ENCODE results near the gene EBF3. TPM values are rescaled to one million over a fixed set of nuclear protein-coding genes. Genes with fewer than 3 reads are reported as not detected.

The EBF3 gene
- total RNA-seq, 1 donor from 2014 or later: not detected

DNA sequence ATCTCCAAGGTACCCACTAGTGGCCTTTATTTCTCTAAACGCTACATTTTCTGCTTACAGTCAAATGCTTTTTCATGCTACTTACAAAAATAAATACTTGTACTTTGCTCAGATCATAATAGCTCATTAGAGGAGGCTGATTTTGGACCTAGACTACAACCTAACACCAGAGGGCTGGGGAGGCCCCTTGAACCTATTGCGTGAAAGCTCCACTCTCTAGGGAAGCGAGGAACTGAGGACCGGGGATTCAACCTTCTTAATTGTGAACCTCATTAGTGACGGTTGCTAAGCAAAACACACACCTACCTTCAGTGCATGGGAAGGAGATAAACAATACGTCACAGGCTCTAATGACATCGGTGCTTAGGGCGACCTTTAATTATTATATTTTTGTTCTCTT lies 92.1 kb downstream of the EBF3 start:
- no peaks in the 10 kb centered on the region for H3K36me3 ChIP-seq (ENCODE audit: control insufficient read depth, insufficient read depth, low read length)
- no peak for DNase-seq (ENCODE audit: low read depth)
- H3K27me3 ChIP-seq (ENCODE audit: control insufficient read depth, insufficient read depth, low read length): no peaks in the 10 kb centered on the region
- TF ChIP-seq, protein P1, sequence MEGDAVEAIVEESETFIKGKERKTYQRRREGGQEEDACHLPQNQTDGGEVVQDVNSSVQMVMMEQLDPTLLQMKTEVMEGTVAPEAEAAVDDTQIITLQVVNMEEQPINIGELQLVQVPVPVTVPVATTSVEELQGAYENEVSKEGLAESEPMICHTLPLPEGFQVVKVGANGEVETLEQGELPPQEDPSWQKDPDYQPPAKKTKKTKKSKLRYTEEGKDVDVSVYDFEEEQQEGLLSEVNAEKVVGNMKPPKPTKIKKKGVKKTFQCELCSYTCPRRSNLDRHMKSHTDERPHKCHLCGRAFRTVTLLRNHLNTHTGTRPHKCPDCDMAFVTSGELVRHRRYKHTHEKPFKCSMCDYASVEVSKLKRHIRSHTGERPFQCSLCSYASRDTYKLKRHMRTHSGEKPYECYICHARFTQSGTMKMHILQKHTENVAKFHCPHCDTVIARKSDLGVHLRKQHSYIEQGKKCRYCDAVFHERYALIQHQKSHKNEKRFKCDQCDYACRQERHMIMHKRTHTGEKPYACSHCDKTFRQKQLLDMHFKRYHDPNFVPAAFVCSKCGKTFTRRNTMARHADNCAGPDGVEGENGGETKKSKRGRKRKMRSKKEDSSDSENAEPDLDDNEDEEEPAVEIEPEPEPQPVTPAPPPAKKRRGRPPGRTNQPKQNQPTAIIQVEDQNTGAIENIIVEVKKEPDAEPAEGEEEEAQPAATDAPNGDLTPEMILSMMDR (IDR thresholded peaks at IDR 0.05; ENCODE audit: insufficient read depth, low read length, poor library complexity, severe bottlenecking): no peak
- no peak overlapping the region for H3K4me3 ChIP-seq (ENCODE audit: low read depth, low read length)

DNA sequence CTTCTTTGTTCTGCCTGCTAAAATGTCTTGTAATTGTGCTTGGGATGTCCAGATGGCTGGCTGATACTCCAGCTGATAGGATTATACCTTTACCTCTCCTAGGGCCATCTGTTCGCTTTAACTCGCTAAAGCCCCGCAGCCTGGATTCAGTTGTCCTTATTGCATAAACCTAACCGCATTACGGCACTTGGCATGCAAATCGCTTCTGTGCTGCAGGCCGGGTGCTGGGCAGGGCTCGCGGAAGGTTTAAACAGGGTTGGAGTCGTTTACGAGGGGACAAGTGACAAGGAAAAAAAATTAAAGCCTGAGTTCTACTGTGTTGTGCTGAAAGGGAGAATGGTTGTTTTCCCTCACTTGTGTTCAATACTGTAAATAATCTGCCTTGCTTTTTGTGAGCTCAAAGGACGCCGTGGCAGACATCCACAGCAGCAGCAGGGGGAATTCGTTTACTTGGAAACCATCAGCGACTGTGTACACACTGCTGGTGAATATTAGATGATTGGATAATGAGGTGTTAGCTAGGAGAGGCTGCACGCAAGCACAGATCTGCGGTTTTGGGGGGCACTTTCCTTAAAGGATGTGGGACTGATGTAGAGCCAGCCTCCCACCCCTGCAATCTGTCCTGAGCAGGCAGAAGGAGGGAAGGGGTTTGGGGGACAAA lies 93.0 kb downstream of the EBF3 start:
- TF ChIP-seq, protein P1 (IDR thresholded peaks at IDR 0.05; ENCODE audit: insufficient read depth, low read length, poor library complexity, severe bottlenecking): no peak
- Histone ChIP-seq H3K4me3 (ENCODE audit: low read depth, low read length) (no peak overlapping the region), H3K36me3 (ENCODE audit: control insufficient read depth, insufficient read depth, low read length) (no peaks in the 10 kb centered on the region), H3K27me3 (ENCODE audit: control insufficient read depth, insufficient read depth, low read length) (no peaks in the 10 kb centered on the region)
- no peak for DNase-seq (ENCODE audit: low read depth)

DNA sequence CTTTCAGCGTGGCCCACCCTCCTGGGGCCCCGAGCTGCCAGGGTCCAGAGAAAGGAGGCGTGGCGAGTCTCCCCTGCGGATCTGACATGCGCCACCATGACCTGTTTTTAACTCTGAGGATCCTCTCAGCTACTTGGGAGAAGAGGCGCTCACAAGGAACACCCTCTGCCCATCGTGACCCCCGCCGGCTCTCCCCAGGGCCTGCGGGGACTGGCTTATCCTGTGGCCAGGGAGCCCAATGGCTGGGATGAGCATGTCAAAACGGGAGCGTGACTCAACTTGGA lies 93.7 kb downstream of the EBF3 start:
- TF ChIP-seq, protein P1 (IDR thresholded peaks at IDR 0.05; ENCODE audit: insufficient read depth, low read length, poor library complexity, severe bottlenecking): no peak
- DNase-seq (ENCODE audit: low read depth): no peak
- no peaks in the 10 kb centered on the region for H3K36me3 ChIP-seq (ENCODE audit: control insufficient read depth, insufficient read depth, low read length)
- H3K27me3 ChIP-seq (ENCODE audit: control insufficient read depth, insufficient read depth, low read length): no peaks in the 10 kb centered on the region
- H3K4me3 ChIP-seq (ENCODE audit: low read depth, low read length): no peak overlapping the region

DNA sequence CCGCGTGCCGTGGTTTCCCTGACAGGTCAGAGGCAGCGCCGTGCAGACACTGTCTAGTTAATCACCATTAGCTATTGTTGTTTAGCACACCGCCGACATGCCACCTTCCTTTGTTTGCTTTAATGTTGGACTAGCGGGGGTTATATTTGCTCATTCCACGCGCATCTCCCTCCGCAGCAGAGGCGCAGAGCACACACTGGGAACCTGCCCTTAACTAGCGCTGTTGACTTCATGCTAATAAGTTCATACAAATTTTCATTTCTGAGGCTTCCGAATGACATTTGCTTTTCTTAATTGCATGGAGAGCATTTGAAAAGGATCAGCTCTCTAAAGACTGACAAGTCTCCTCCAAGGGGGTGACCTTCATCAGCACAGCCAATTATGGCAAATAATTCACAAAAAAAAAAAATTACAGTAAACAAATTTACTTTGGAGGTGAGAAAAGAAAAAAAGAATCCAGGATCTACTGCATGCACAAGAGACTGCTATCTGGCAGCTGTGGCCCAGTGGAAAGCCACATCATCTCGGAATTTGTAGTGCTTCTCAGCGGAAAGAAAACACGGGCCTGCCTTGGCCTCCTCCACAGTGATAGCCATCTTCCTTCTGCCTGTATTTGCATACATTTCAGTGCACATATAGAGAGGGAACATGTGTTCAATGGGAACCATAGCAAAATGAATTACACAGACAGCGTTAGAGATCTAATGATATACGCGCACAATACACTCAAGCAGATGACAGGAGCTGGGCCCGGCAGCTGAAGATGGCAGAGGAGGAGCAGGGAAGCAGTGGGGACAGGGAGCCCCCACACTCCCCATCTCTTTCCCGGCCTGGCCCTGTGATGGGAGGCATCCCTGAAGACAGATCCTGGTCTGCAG lies 94.2 kb downstream of the EBF3 start:
- H3K27me3 ChIP-seq (ENCODE audit: control insufficient read depth, insufficient read depth, low read length): no peaks in the 10 kb centered on the region
- DNase-seq (ENCODE audit: low read depth): no peak
- no peak overlapping the region for H3K4me3 ChIP-seq (ENCODE audit: low read depth, low read length)
- TF ChIP-seq, protein P1 (IDR thresholded peaks at IDR 0.05; ENCODE audit: insufficient read depth, low read length, poor library complexity, severe bottlenecking): no peak
- H3K36me3 ChIP-seq (ENCODE audit: control insufficient read depth, insufficient read depth, low read length): no peaks in the 10 kb centered on the region

DNA sequence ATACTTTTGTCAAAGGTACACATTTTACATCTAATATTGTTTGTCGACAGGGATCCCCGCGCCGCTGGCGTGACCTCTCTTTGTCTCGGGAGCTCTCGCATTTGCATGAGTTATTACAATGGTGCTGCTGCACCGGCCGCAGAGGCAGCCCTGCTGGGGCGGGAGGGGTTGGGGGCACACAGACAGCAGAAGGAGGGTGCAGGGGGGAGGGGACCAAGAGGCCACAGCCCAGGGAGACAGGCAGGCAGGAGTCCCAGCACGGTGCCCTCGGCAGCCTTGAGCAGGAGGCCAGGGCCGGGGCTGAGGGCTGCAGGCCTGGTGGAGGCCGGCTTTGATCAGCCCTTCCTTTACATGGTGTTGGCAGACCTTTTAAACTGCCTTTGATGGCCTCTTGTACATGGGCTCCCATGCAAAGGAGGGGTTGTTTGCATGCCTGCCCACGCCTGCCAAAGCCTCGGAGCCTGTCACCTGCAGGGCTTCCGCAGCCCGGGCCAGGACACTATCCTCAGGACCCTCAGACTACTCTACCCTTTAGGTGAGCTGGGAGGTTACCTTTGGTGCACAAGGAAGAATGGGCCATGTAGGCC lies 95.5 kb downstream of the EBF3 start:
- DNase-seq (ENCODE audit: low read depth): no peak
- TF ChIP-seq, protein P1 (IDR thresholded peaks at IDR 0.05; ENCODE audit: insufficient read depth, low read length, poor library complexity, severe bottlenecking): no peak
- no peaks in the 10 kb centered on the region for H3K27me3 ChIP-seq (ENCODE audit: control insufficient read depth, insufficient read depth, low read length)

More for the DNA sequence above, 95.5 kb downstream of the EBF3 start:
- no peak overlapping the region for H3K4me3 ChIP-seq (ENCODE audit: low read depth, low read length)
- H3K36me3 ChIP-seq (ENCODE audit: control insufficient read depth, insufficient read depth, low read length): no peaks in the 10 kb centered on the region

Measured in kidney epithelial cell (primary cell).